Calu3 (cell line): ENCODE measurements around the gene GMPS. TPM values are rescaled to one million over a fixed set of nuclear protein-coding genes. Genes with fewer than 3 reads are reported as not detected.
"Not testable (repeated sequence)": the region's sequence is repeated elsewhere in the genome, so short reads cannot be mapped to it uniquely, and the experiment has no call there.

Experiments
- BruUV-seq: library from RNA; stranded (reverse); fragments of 400-500 nt; replicated peaks from 2 replicates; lab custom pipeline; 2021; lab: Mats Ljungman, UMichigan
- CTCF ChIA-PET: fragments of 300-600 bp; sonication (Branson Sonifier 250); formaldehyde crosslinking; loops from one replicate; lab custom pipeline; 2022; ENCODE audit warnings: antibody characterized with exemption; lab: Charles Lee
- DNase-seq: peaks from one replicate; pipeline ENCODE4 v3.0.0; 2022
- H3K27ac Mint-ChIP-seq: one replicate; pipeline ENCODE4 v1.8.0; 2022; ENCODE audit warnings: mixed read lengths; ENCODE audit not compliant: unreplicated experiment
- H3K27me3 Mint-ChIP-seq: one replicate; pipeline ENCODE4 v1.8.0; 2022; ENCODE audit warnings: mixed read lengths; ENCODE audit not compliant: unreplicated experiment
- H3K36me3 Mint-ChIP-seq: one replicate; pipeline ENCODE4 v1.8.0; 2022; ENCODE audit warnings: mild to moderate bottlenecking, moderate library complexity, mixed read lengths; ENCODE audit not compliant: insufficient read depth, unreplicated experiment
- H3K4me1 Mint-ChIP-seq: one replicate; pipeline ENCODE4 v1.8.0; 2022; ENCODE audit warnings: mild to moderate bottlenecking, low read depth, mixed read lengths; ENCODE audit not compliant: unreplicated experiment
- H3K4me3 Mint-ChIP-seq: one replicate; pipeline ENCODE4 v1.8.0; 2022; ENCODE audit warnings: mild to moderate bottlenecking, low read depth, moderate library complexity, mixed read lengths; ENCODE audit not compliant: unreplicated experiment
- H3K9me3 Mint-ChIP-seq: one replicate; pipeline ENCODE4 v1.8.0; 2022; ENCODE audit warnings: low read depth, mixed read lengths; ENCODE audit not compliant: unreplicated experiment
- CTCF ChIP-seq: fragments of 200-600 bp; IDR thresholded peaks from one replicate; pipeline ENCODE4 v1.8.0; 2022; ENCODE audit warnings: antibody characterized with exemption; ENCODE audit not compliant: unreplicated experiment
- intact Hi-C: fragments of 100-400 bp; cut with micrococcal nuclease; formaldehyde crosslinking; loops from one replicate; pipeline ENCODE4 v1.10.0; 2022; ENCODE audit not compliant: unreplicated experiment
- total RNA-seq: library from RNA; stranded (reverse); gene quantifications from 2 replicates; pipeline ENCODE4 v1.2.3, GENCODE V29; 2022

Gene GMPS
- total RNA-seq, 1 experiment from 2014 or later, result 194 TPM

- CTCF ChIA-PET, result interaction anchor here (0.7 kb wide), 1 partner anchor 25 kb away, joined by 5 read pairs; the partner anchor contains the start of gene GMPS
- no peak overlapping the region for H3K4me3 Mint-ChIP-seq
- BruUV-seq, result no TSS peak
Measured at GRCh38 chr3:155846119-155846518, 24.3 kb upstream of the GMPS start.

DNA sequence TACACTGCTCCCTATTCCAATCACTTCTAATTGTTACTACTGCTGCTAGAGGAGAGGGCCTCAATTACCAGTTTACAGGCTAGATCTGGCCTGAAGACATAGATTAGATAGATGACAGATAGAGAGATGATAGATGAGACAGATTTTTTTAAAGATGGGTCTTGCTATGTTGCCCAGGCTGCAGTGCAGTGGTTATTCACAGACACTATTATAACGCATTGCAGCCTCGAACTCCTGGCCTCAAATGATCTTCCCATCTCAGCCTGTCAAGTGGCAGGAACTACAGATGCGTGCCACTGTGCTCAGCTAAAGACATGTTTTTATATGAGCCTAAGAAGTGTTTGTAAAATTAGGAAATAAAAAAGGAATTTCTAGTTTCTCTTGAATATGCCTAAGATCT, 22.5 kb upstream of the GMPS start:
- H3K9me3 Mint-ChIP-seq, result no peaks in the 10 kb centered on the region
- TF ChIP-seq CTCF, result no peak
- intact Hi-C loops, result no loop called here
- peaks cover 48% of the 10 kb centered on the region for H3K36me3 Mint-ChIP-seq
- CTCF ChIA-PET, result no interaction called here
- DNase-seq, result no peak
- H3K4me1 Mint-ChIP-seq, result peaks cover 8% of the 10 kb centered on the region
- no peak overlapping the region for H3K27ac Mint-ChIP-seq
- no peak overlapping the region for H3K4me3 Mint-ChIP-seq
- no TSS peak for BruUV-seq
- no peaks in the 10 kb centered on the region for H3K27me3 Mint-ChIP-seq

More at GRCh38 chr3:155846119-155846518, 24.3 kb upstream of the GMPS start:
- Mint-ChIP-seq H3K36me3 (peaks cover 31% of the 10 kb centered on the region), H3K4me1 (no peaks in the 10 kb centered on the region), H3K27ac (no peak overlapping the region), H3K27me3 (no peaks in the 10 kb centered on the region), H3K9me3 (no peaks in the 10 kb centered on the region)
- TF ChIP-seq CTCF, result no peak
- intact Hi-C loops, result no loop called here
- DNase-seq, result no peak

DNA sequence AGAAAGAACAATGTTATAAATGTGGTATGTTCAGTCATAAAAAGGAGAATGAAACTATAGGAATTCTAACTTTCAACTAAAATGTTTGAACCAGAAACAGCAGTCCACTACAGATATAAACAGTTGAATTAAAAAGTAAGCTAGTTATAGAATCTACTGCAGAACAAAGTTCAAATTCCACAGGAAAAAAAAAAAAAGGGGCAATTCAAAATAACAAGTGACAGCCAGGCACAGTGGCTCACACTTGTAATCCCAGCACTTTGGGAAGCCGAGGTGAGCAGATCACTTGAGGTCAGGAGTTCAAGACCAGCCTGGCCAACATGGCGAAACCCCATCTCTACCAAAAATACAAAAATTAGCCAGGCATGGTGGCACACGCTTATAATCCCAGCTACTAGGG, 21.0 kb upstream of the GMPS start:
- H3K27me3 Mint-ChIP-seq, H3K27ac Mint-ChIP-seq, H3K4me3 Mint-ChIP-seq, DNase-seq, H3K9me3 Mint-ChIP-seq, BruUV-seq, H3K4me1 Mint-ChIP-seq, intact Hi-C loops: not testable (repeated sequence)
- peaks cover 62% of the 10 kb centered on the region for H3K36me3 Mint-ChIP-seq
- CTCF ChIA-PET, result interaction anchor here (0.6 kb wide), 1 partner anchor 30 kb away, joined by 4 read pairs; no protein-coding TSS in a partner anchor

GRCh38 chr3:155852341-155852740, 18.1 kb upstream of the GMPS start:
- peaks cover 16% of the 10 kb centered on the region for H3K4me1 Mint-ChIP-seq
- no peaks in the 10 kb centered on the region for H3K27me3 Mint-ChIP-seq
- H3K4me3 Mint-ChIP-seq, result peak overlapping the region; percentile 99
- CTCF ChIA-PET, result interaction anchor here (0.6 to 3.5 kb wide), 3 partner anchors 46 to 192 kb away, joined by 3 to 23 read pairs (median 3); partner anchors contain the start of gene C3orf33
- intact Hi-C loops, result loop anchor here (2.0 to 10.0 kb wide), 2 partner anchors 44 to 468 kb away; no protein-coding TSS in a partner anchor
- H3K27ac Mint-ChIP-seq, result peak overlapping the region; percentile 99
- peaks cover 63% of the 10 kb centered on the region for H3K36me3 Mint-ChIP-seq
- DNase-seq, result no peak
- no peaks in the 10 kb centered on the region for H3K9me3 Mint-ChIP-seq
- no TSS peak for BruUV-seq
- TF ChIP-seq CTCF, result no peak
